ENCODE data around the gene WNT2B. TPM values are rescaled to one million over a fixed set of nuclear protein-coding genes. Genes with fewer than 3 reads are reported as not detected.

Gene WNT2B
- total and polyA plus RNA-seq, 2 of the 8 experiments (the other 6 are each of a cell fraction or from before 2014, with no cell fraction given) = 0.33 to 2.0 TPM

GRCh38 chr1:112464501-112464900 lies 44.3 kb upstream of the WNT2B start:
- TF ChIP-seq USF2 (IDR thresholded peaks at IDR 0.05; ENCODE audit: low read length) (no peak), BCL11A (IDR thresholded peaks at IDR 0.05; ENCODE audit: low read depth in 2 of 2, low read length in 2 of 2) (no peak), TBP (IDR thresholded peaks at IDR 0.05; ENCODE audit: low read depth, low read length) (no peak), KDM5A (IDR thresholded peaks at IDR 0.05; ENCODE audit: low read length) (no peak), EZH2 (IDR thresholded peaks at IDR 0.05; ENCODE audit: low read depth, low read length, severe bottlenecking) (no peak), EGR1 (IDR thresholded peaks at IDR 0.05; ENCODE audit: borderline replicate concordance, low read depth, low read length) (no peak), CHD2 (IDR thresholded peaks at IDR 0.05; ENCODE audit: low read length) (no peak), GABPA (IDR thresholded peaks at IDR 0.05; ENCODE audit: borderline replicate concordance, insufficient read depth, low read length) (no peak), TEAD4 (IDR thresholded peaks at IDR 0.05; ENCODE audit: low read depth, low read length) (no peak), PHF8 (conservative IDR thresholded peaks at IDR 0.05; ENCODE audit: low read depth, low read length) (no peak), SP1 (IDR thresholded peaks at IDR 0.05; ENCODE audit: low read depth, low read length) (no peak), SP2 (IDR thresholded peaks at IDR 0.05; ENCODE audit: low read length) (no peak)
- no peak overlapping the region for H3K18ac ChIP-seq (ENCODE audit: extremely low read depth, low read length)
- H3K27ac ChIP-seq (ENCODE audit: low read depth, low read length) = no peak overlapping the region
- no peak overlapping the region for H3K14ac ChIP-seq (ENCODE audit: insufficient read length)
- no peak overlapping the region; the same call in 1 of the 2 replicates for H2BK5ac ChIP-seq (ENCODE audit: low read depth, low read length)
- no peak overlapping the region for H4K5ac ChIP-seq (ENCODE audit: insufficient read length, low read depth, low read length)
- H3K79me2 ChIP-seq (ENCODE audit: control insufficient read depth in 1 of 2, insufficient read depth in 2 of 2, low read length in 2 of 2) = no peaks in the 10 kb centered on the region
- no peak overlapping the region for H3K23ac ChIP-seq (ENCODE audit: insufficient read length)
- H3K4me2 ChIP-seq (ENCODE audit: insufficient read depth in 1 of 2, low read depth in 2 of 2, low read length in 2 of 2) = no peak overlapping the region
- POLR2A ChIA-PET (ENCODE audit: partially characterized antibody) = interaction anchor here (0.7 to 3.4 kb wide), 5 partner anchors 12 to 238 kb away, joined by 3 to 12 read pairs (median 3); partner anchors contain the start of gene CTTNBP2NL
- no peak overlapping the region for H2BK15ac ChIP-seq (ENCODE audit: low read length)
- H3K23me2 ChIP-seq (ENCODE audit: low read depth, low read length) = no peaks in the 10 kb centered on the region
- H3K56ac ChIP-seq (replicated peaks; ENCODE audit: insufficient read length, low read depth, low read length) = no peak overlapping the region
- FAIRE-seq (no peak), DNase-seq (ENCODE audit: low read depth in 1 of 2, low spot score in 2 of 2) (no peak)
- peaks cover 0 to 12% (median 3%) of the 10 kb centered on the region in 4 experiments; a peak in 4 of 7 replicates for H3K27me3 ChIP-seq (replicated peaks in 1 of 4; ENCODE audit: control insufficient read depth in 3 of 4, extremely low read depth in 1 of 4, insufficient read depth in 3 of 4, low read length in 3 of 4)
- H4K91ac ChIP-seq (replicated peaks; ENCODE audit: insufficient read length, low read length) = no peak overlapping the region
- H3K36me3 ChIP-seq (ENCODE audit: control insufficient read depth in 2 of 4, insufficient read depth in 4 of 4, low read length in 3 of 4) = no peaks in the 10 kb centered on the region
- CTCF ChIA-PET (ENCODE audit: partially characterized antibody) = interaction anchor here (0.9 to 7.9 kb wide), 6 partner anchors 37 to 106 kb away, joined by 3 to 80 read pairs (median 4); no protein-coding TSS in a partner anchor
- H2AFZ ChIP-seq (ENCODE audit: low read length) = no peak overlapping the region
- H2BK12ac ChIP-seq (ENCODE audit: low read depth, low read length) = no peak overlapping the region
- no peak overlapping the region for H3K9ac ChIP-seq (replicated peaks in 1 of 4; ENCODE audit: extremely low read depth in 1 of 4, low read depth in 3 of 4, low read length in 3 of 4)
- H3K4ac ChIP-seq (replicated peaks; ENCODE audit: insufficient read length, low read depth, low read length) = no peak overlapping the region
- H3K9me3 ChIP-seq (ENCODE audit: insufficient read depth in 2 of 2, low read depth in 1 of 2, low read length in 1 of 2) = no peaks in the 10 kb centered on the region
- H2BK120ac ChIP-seq (replicated peaks; ENCODE audit: low read depth, low read length) = no peak overlapping the region
- no peak overlapping the region for H4K8ac ChIP-seq (ENCODE audit: extremely low read depth, insufficient read depth, low read length)
- WGBS, 2 experiments (ENCODE audit: extremely low coverage in 1 of 2, insufficient coverage in 1 of 2, insufficient read length in 1 of 2, insufficient replicate concordance in 2 of 2, low coverage in 1 of 2, low lambda C conversion rate in 2 of 2, missing lambda C conversion rate in 1 of 2) = 93% methylated on average over 2 of the region's 4 CpGs; no CpG with 5 or more reads in 1 of the 2 experiments
- H3K4me1 ChIP-seq (replicated peaks in 1 of 4; ENCODE audit: control insufficient read depth in 3 of 4, insufficient read depth in 4 of 4, low read length in 3 of 4) = peaks cover 1 to 9% (median 5%) of the 10 kb centered on the region in 4 experiments; a peak in 5 of 7 replicates
- no peaks in the 10 kb centered on the region for H3K79me1 ChIP-seq (ENCODE audit: low read depth, low read length)
- peaks cover 0 to 3% of the 10 kb centered on the region in 2 experiments for H4K20me1 ChIP-seq (replicated peaks in 1 of 2; ENCODE audit: control insufficient read depth in 1 of 2, insufficient read depth in 2 of 2, low read length in 2 of 2)
- H2BK20ac ChIP-seq (ENCODE audit: low read length) = no peak overlapping the region
- no peak overlapping the region for H2AK5ac ChIP-seq (ENCODE audit: low read depth, low read length)
- H3K4me3 ChIP-seq (ENCODE audit: extremely low read depth in 1 of 4, insufficient read depth in 2 of 4, low read depth in 3 of 4, low read length in 4 of 4) = no peak overlapping the region
